Brain microvascular endothelial cell (primary cell): Measurements from ENCODE around the gene ALPK1.

Experiments
- DNase-seq: peaks from one replicate; pipeline ENCODE4 v3.0.0-alpha.2; 2020
- H3K27ac ChIP-seq: fragments of 250-450 bp; sonication (Bioruptor Pico); 2 replicates; pipeline ENCODE4 v1.5.1; 2020; ENCODE audit warnings: mild to moderate bottlenecking, moderate library complexity
- H3K27me3 ChIP-seq: fragments of 250-450 bp; sonication (Bioruptor Pico); replicated peaks from 2 replicates; pipeline ENCODE4 v1.5.1; 2020; ENCODE audit warnings: mild to moderate bottlenecking
- H3K36me3 ChIP-seq: fragments of 250-450 bp; sonication (Bioruptor Pico); replicated peaks from 2 replicates; pipeline ENCODE4 v1.5.1; 2020; ENCODE audit warnings: mild to moderate bottlenecking
- H3K4me3 ChIP-seq: 2 replicates; pipeline ENCODE4 v1.5.1; 2011; ENCODE audit warnings: low read depth, mild to moderate bottlenecking, control low read depth, low read length, moderate library complexity
- CTCF ChIP-seq: IDR thresholded peaks from 2 replicates; pipeline ENCODE4 v1.5.1; 2011; ENCODE audit warnings: low read depth, mild to moderate bottlenecking, moderate library complexity, low read length, control low read depth, inconsistent platforms; ENCODE audit errors: missing control alignments
- in situ Hi-C: cut with HindIII; loops from 2 replicates; pipeline ENCODE4 v1.10.0; 2017; ENCODE audit warnings: low sequenced_read_pairs, low pct_ligation_motif_present

ALPK1 gene

GRCh38 chr4:112371361-112371760 is 74.2 kb downstream of the ALPK1 start:
- in situ Hi-C loops, result no loop called here
- no peaks in the 10 kb centered on the region for H3K27me3 ChIP-seq
- no peak for DNase-seq

GRCh38 chr4:112374850-112375249 is 77.7 kb downstream of the ALPK1 start:
- Histone ChIP-seq H3K36me3 (no peaks in the 10 kb centered on the region), H3K27me3 (no peaks in the 10 kb centered on the region), H3K27ac (no peak overlapping the region), H3K4me3 (no peak overlapping the region)
- TF ChIP-seq CTCF, result no peak
- in situ Hi-C loops, result no loop called here
- DNase-seq, result no peak

More at GRCh38 chr4:112371361-112371760, 74.2 kb downstream of the ALPK1 start:
- no peak overlapping the region for H3K4me3 ChIP-seq
- H3K36me3 ChIP-seq, result no peaks in the 10 kb centered on the region
- no peak overlapping the region for H3K27ac ChIP-seq
- no peak for TF ChIP-seq CTCF

GRCh38 chr4:112377171-112377570 is 80.0 kb downstream of the ALPK1 start:
- TF ChIP-seq CTCF, result no peak
- in situ Hi-C loops, result no loop called here
- H3K27ac ChIP-seq, result no peak overlapping the region
- H3K27me3 ChIP-seq, result no peaks in the 10 kb centered on the region
- no peak overlapping the region for H3K4me3 ChIP-seq
- H3K36me3 ChIP-seq, result no peaks in the 10 kb centered on the region
- DNase-seq, result no peak

DNA sequence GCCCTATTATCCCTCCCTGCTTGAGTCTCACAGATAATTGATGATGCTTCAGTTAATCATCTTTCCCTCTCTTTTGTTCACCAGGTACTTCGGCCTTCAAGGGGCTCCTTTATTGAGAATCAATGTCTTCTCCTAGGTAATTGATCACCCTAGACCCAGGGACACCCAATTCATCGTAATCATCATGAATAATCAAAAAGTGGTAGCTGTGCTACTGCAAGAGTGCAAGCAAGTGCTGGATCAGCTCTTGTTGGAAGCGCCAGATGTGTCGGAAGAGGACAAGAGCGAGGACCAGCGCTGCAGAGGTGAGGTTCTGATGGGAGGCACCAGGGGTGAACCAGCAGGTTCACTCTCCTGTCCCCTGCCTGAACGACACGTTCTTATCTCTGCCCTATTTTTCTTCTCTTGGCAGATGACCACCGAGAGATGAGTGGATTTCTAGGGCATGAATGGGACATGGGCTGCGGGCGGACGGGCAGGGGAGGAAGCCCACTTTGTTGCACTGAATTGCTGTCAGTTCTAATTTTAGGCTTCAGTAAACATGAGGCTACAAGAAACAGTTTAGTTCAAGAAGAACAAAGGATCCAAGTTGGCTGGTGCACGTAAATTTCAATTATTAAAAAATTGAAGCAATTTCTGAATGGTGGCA is 80.5 kb downstream of the ALPK1 start:
- no peak overlapping the region for H3K27ac ChIP-seq
- TF ChIP-seq CTCF, result no peak
- H3K36me3 ChIP-seq, result no peaks in the 10 kb centered on the region
- in situ Hi-C loops, result no loop called here
- no peak overlapping the region for H3K4me3 ChIP-seq
- no peak for DNase-seq
- no peaks in the 10 kb centered on the region for H3K27me3 ChIP-seq

DNA sequence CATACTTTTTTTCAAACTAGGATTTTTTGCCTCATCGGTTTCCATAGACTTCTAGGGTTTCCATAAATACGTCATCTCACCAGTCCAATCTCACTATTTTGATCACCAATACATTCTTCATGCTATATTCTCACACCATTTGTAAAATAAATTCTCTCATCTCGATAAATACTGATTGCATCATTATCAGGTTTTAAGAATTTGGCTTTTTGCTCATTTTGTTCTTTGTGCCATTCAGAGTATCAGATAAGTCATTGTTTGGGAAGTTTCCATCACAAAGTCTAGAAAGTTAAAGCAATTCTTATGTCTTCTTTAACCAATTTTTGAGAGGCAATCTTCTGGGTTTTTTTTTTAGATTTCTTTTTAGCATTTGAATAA is 81.1 kb downstream of the ALPK1 start:
- no peak overlapping the region for H3K27ac ChIP-seq
- DNase-seq, result no peak

More for the DNA sequence above, 81.1 kb downstream of the ALPK1 start:
- TF ChIP-seq CTCF, result no peak
- Histone ChIP-seq H3K4me3 (no peak overlapping the region), H3K27me3 (no peaks in the 10 kb centered on the region), H3K36me3 (no peaks in the 10 kb centered on the region)
- in situ Hi-C loops, result no loop called here
